Body of pancreas (tissue), 4 donors: ENCODE results near the gene ADAMTS15.

Experiments
- POLR2A ChIP-seq, 3 donors: fragments of 450-650 bp; IDR thresholded peaks; one replicate each; pipeline ENCODE4 v1.6.1; 2016; ENCODE audit warnings: antibody characterized with exemption in 3 of 3, mild to moderate bottlenecking in 2 of 3
- TF ChIP-seq, protein P1 (sequence below), 7 experiments: fragments of 450-650 bp in 4 of 7; fragments of 200-600 bp in 3 of 7; sonication (generic) in 3 of 7; IDR thresholded peaks; one replicate each; pipeline ENCODE4 v1.5.1; 2016 to 2019; ENCODE audit warnings: antibody characterized with exemption in 7 of 7

DNA sequence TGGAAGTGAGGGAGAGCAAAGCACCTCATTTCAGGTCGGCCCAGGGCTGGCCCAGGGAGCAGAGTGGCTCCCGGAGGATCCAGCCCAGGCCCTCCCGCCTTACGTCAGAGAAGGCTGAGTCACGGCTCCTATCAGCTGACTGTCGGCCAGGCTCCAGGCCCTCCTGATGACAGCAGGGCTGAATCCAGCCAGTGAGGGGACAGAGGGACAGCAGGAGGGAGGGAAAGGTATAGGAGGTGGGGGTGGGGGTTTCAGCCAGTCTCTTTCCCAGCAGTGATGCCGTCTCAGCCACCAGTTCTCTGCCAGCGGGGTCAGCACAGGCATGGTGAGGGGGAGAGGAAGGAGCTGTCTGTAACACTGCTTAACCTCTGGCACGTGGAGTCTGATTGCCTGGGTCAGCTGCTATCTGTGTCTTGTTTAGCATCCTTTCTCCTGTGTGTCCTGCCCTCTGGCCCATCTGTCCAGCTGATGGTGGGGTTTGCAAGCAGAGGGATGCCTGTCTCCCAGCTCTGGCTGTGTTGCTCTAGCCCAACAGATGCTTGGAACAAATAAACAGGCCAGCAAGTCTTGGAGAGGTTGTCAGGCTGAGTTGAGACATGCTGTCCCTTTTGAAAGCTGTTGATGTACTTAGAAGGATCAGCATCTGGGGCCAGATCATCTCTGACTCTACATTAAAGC lies 74.0 kb downstream of the ADAMTS15 start:
- no peak for TF ChIP-seq POLR2A (IDR thresholded peaks at IDR 0.05)
- TF ChIP-seq, protein P1, sequence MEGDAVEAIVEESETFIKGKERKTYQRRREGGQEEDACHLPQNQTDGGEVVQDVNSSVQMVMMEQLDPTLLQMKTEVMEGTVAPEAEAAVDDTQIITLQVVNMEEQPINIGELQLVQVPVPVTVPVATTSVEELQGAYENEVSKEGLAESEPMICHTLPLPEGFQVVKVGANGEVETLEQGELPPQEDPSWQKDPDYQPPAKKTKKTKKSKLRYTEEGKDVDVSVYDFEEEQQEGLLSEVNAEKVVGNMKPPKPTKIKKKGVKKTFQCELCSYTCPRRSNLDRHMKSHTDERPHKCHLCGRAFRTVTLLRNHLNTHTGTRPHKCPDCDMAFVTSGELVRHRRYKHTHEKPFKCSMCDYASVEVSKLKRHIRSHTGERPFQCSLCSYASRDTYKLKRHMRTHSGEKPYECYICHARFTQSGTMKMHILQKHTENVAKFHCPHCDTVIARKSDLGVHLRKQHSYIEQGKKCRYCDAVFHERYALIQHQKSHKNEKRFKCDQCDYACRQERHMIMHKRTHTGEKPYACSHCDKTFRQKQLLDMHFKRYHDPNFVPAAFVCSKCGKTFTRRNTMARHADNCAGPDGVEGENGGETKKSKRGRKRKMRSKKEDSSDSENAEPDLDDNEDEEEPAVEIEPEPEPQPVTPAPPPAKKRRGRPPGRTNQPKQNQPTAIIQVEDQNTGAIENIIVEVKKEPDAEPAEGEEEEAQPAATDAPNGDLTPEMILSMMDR (IDR thresholded peaks at IDR 0.05): no peak
